Measurements from ENCODE around the gene RGCC.

DNA sequence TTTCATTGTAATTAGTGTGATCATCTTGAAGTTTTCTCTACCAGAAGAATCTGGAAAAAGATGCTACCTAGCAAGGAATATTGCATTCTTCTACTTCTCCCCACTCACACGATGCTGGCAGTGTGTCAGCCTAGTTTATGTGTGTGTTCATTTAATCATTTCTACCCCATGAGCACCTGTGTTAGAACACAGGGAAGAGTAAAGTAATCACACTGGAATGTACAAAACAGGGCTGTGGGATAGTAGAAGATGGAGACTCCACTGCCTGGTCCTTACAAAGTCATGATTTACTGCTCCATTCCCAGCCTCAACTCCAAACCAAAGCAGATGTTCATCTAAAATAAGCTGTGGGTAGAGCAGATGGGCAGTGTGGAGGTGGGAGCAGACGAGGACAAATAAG is 47.7 kb upstream of the RGCC start:
- no peak for TF ChIP-seq EZH2 (IDR thresholded peaks at IDR 0.05; ENCODE audit: low read length, unreplicated experiment)
- TF ChIP-seq, protein P1, sequence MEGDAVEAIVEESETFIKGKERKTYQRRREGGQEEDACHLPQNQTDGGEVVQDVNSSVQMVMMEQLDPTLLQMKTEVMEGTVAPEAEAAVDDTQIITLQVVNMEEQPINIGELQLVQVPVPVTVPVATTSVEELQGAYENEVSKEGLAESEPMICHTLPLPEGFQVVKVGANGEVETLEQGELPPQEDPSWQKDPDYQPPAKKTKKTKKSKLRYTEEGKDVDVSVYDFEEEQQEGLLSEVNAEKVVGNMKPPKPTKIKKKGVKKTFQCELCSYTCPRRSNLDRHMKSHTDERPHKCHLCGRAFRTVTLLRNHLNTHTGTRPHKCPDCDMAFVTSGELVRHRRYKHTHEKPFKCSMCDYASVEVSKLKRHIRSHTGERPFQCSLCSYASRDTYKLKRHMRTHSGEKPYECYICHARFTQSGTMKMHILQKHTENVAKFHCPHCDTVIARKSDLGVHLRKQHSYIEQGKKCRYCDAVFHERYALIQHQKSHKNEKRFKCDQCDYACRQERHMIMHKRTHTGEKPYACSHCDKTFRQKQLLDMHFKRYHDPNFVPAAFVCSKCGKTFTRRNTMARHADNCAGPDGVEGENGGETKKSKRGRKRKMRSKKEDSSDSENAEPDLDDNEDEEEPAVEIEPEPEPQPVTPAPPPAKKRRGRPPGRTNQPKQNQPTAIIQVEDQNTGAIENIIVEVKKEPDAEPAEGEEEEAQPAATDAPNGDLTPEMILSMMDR (conservative IDR thresholded peaks at IDR 0.05; ENCODE audit: low read depth, low read length): no peak
- no peak for TF ChIP-seq EZH2phosphoT487 (IDR thresholded peaks at IDR 0.05; ENCODE audit: borderline replicate concordance, low read length)

Data from PC-3 (cell line).